ENCODE results near the gene TNS3.

DNA sequence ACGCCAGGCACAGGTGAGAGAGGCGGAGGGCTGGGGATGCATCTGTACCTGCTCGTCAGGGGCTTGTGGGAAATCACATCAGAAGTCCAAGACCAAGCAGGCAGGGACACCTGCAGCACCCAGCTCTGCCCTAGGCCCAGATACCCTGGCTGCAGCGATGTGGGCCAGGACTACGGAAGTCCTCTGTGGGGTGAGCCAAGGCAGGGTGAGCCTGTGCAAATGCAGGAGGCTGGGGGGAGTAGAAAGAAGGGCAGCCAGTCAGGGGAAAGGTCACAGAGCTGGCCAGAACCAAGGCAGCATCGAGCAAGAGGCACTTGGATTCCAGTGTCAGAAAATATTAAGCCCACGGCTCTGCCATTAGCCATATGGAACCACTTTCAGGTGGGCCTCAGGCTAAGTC, 85.2 kb downstream of the TNS3 start:
- no peak for TF ChIP-seq SRSF1 (optimal IDR thresholded peaks at IDR 0.05; ENCODE audit: low read depth, low read length)
- no peak for TF ChIP-seq ZNF274 (CRISPR knock-in tag; IDR thresholded peaks at IDR 0.05)
- TF ChIP-seq JUN (CRISPR knock-in tag; IDR thresholded peaks at IDR 0.05), result no peak
- no peak for TF ChIP-seq ZNF331 (CRISPR knock-in tag; IDR thresholded peaks at IDR 0.05)
- no peak for TF ChIP-seq ZNF670 (CRISPR knock-in tag; IDR thresholded peaks at IDR 0.05; ENCODE audit: borderline replicate concordance)
- TF ChIP-seq, protein P1, sequence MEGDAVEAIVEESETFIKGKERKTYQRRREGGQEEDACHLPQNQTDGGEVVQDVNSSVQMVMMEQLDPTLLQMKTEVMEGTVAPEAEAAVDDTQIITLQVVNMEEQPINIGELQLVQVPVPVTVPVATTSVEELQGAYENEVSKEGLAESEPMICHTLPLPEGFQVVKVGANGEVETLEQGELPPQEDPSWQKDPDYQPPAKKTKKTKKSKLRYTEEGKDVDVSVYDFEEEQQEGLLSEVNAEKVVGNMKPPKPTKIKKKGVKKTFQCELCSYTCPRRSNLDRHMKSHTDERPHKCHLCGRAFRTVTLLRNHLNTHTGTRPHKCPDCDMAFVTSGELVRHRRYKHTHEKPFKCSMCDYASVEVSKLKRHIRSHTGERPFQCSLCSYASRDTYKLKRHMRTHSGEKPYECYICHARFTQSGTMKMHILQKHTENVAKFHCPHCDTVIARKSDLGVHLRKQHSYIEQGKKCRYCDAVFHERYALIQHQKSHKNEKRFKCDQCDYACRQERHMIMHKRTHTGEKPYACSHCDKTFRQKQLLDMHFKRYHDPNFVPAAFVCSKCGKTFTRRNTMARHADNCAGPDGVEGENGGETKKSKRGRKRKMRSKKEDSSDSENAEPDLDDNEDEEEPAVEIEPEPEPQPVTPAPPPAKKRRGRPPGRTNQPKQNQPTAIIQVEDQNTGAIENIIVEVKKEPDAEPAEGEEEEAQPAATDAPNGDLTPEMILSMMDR (CRISPR knock-in tag; IDR thresholded peaks at IDR 0.05), result no peak
- no peak for TF ChIP-seq TCF12 (IDR thresholded peaks at IDR 0.05)
- TF ChIP-seq TCF12 (CRISPR knock-in tag; IDR thresholded peaks at IDR 0.05), result no peak
- no peak for TF ChIP-seq POLR2A (IDR thresholded peaks at IDR 0.05; ENCODE audit: insufficient read depth in 1 of 2, low read depth in 2 of 2, low read length in 2 of 2)
- no peak for TF ChIP-seq SALL2 (CRISPR knock-in tag; IDR thresholded peaks at IDR 0.05)
- TF ChIP-seq FOXM1 (CRISPR knock-in tag; IDR thresholded peaks at IDR 0.05), result no peak

All from HepG2 (cell line).